ENCODE measurements around the gene CHD9NB. TPM values are rescaled to one million over a fixed set of nuclear protein-coding genes. Genes with fewer than 3 reads are reported as not detected.
"Not testable (repeated sequence)": the region's sequence is repeated elsewhere in the genome, so short reads cannot be mapped to it uniquely, and the experiment has no call there.

The CHD9NB gene
- total RNA-seq, 1 donor from 2014 or later, result 4.8 TPM

DNA sequence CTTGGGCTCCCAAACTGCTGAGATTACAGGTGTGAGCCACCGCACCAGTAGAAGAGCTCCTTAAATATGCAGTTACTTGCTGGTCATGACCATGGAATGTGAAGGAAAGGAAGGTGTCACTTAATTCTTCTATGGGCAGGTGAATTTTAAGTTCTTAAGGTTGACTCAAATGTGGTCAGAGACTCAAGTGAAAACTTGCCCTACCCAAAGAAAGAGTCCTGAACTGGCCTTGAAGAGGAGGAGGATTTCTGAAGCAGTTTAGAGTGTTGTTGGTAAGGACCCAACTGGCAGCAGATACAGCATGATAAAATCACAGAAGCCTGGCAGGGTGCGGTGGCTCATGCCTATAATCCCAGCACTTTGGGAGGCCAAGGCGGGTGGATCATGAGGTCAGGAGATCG is 31.4 kb upstream of the CHD9NB start:
- no peak for DNase-seq (ENCODE audit: low spot score)

DNA sequence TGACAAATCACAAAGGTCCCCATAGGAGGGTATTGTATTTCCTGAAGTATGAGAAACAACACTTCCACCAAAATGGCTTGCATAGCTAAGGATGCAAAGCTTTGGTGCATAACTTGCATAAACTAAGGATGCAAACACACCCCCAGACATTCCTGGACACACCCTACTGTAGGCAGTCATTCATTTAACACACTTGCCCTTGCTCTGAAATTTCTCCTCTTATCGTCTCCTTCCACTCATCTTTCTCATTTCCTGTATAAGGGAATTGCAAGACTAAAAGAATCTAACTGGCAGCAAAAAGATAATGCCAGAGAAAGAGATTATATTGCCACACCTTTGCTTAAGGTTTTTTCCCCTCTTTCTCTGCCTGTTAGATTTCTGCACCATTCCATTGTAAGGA is 30.4 kb upstream of the CHD9NB start:
- DNase-seq (ENCODE audit: low spot score), result no peak

DNA sequence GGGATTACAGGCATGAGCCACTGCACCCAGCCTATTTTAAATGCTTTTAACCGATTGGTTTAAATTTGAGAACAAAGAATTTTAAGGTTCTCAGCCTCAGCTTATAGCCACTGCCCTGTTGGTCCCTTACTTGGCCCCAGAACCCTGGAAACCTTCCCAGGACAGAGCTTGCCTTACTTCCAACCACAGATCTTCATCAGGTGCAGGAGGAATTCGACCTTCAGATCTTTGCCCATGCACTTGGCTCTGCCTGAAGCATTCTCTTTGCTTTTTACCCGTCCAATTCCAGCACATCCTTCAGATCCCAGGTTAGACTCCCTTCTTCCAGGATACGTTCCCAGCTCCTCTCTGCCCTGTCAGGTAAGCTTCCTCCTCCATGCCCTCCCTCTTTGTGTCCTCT is 29.8 kb upstream of the CHD9NB start:
- no peak for DNase-seq (ENCODE audit: low spot score)

DNA sequence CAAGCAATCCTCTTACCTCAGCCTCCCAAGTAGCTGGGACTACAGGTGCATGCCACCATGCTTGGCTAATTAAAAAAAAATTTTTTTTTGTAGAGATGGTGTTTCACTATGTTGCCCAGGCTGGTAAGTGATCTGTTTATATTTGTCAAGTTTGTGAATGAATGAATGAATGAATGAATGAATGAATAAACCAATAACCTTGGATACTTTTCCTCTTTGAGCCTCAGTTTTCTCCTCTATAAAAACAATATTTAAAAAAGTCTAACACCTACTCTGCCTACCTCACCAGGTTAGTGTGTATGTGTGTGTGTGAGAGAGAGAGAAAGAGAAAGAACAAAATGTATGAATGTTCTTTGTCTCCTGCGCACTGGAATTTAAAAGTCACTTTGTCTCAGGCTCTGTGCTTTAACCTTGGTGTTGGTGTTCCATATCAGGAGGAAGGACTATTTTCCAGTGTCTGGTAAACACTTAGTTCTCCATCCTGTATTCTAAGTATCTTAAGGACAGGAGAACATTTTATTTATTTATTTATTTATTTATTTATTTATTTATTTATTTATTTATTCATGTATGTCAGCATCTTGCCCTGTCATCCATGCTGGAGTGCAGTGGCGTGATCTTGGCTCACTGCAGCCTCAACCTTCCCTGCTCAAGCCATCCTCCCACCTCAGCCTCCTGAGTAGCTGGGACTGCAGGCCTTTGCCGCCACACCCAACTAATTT is 29.1 kb upstream of the CHD9NB start:
- no peak for DNase-seq (ENCODE audit: low spot score)

DNA sequence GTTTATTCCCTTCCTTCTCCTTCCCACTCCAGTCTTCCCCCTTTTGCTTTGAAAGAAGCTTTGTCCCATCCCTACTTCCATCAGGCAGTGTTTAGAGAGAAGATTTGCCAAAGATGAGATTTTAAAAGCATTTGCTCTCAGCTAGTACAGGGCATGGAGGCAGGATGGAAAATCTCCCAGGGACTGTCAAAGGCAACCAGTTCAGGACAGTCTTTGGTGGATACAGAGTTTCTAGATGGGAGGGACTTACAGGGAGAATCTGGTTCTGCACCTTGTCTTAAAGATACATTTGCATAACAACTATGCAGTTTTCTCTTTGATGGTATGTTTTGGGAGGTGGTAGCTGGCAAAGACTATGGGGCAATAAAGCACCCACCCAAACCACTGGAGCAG is 28.3 kb upstream of the CHD9NB start:
- DNase-seq (ENCODE audit: low spot score), result no peak

DNA sequence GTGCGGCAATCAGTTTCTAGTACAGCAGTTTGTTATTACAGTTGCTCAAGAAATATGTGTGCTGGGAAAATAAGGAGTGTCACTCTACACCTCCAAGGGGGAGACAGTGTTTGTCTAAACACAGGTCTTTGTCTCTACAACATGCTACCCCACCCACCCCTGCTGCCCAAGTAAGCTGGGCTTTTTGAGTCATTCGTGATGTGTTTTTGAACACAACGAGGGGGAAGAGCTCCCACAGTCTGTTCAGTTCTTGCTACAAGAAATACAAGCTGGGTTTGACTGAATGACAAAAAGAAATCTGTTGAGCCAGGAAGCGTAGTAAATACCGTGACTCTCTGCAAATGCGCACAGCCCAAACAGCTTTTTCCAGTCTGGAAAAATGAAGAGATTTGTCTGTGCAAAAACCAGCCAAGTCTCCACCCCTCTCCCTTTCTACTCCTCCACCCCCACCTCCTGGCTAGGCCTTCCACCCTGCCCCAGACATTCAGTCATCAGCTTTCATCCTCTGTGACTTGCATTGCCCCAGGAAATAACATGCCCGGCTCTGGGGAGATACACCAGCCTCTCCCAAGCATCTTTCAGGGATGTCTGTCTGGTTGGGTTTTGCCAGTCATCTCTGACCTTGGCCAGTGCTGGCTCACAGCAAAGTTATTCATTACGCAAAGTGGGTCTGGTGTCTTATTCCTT is 27.8 kb upstream of the CHD9NB start:
- DNase-seq (ENCODE audit: low spot score), result peak; percentile 52

DNA sequence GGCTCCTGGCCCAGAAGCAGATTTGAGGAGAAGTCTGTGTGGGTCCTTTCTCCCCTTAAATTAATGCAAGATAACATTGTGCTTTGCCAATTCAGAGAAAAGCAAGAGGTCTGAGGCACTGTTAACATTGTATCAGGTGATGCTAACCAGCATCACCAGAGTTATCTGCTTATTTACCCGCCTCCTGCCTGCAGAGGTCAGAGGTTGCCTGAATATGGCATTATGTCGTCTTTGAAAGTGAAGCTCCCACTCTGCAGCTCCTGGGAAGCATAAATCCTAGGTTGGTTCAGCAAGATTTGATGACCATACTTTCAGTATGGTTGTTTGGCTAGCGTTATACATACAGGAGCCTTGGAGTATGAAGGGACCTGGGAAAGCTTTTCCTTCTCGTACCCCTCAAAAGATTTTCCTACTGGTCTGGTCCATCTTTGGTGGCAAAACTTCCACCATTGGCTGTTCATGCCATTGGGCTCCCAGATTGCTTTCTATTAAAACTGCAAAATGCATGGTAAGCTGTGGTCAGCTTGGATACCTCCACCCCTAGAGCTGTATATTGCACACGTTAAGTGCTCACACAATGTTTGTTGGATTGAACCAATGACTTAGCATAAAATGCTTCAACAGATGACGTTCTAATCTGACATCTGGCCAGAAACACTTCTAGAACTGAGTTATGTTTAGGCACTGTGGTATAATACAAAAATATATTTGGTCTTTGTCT is 26.2 kb upstream of the CHD9NB start:
- DNase-seq (ENCODE audit: low spot score), result no peak

DNA sequence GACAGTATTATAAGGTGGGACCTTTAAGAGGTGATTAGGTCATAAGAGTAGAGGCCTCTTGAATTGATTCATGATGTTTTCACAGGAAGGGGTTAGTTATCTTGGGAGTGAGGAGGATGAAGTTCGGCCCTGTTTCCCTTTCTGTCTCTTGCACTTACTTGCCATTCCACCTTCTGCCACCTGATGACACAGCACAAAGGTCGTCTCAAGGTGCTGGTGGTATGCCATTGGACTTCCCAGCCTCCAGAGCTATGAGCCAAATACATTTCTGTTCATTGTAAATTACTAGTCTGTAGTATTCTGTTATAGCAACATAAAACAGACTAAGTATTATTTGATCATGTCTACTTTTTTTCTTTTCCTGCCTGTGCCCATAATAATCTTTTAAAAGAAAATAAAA is 25.6 kb upstream of the CHD9NB start:
- no peak for DNase-seq (ENCODE audit: low spot score)

DNA sequence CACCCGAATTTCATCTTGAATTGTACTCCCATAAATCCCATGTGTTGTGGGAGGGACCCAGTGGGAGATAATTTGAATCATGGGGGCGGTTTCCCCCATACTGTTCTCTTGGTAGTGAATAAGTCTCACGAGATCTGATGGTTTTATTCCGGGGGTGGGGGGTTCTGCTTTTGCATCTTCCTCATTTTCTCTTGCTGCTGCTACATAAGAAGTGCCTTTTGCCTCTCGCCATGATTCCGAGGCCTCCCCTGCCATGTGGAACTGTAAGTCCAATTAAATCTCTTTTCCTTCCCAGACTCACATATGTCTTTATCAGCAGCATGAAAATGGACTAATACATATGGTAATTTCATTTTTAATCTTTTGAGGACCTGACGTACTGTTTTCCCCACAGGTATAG is 22.8 kb upstream of the CHD9NB start:
- DNase-seq (ENCODE audit: low spot score), result not testable (repeated sequence)

DNA sequence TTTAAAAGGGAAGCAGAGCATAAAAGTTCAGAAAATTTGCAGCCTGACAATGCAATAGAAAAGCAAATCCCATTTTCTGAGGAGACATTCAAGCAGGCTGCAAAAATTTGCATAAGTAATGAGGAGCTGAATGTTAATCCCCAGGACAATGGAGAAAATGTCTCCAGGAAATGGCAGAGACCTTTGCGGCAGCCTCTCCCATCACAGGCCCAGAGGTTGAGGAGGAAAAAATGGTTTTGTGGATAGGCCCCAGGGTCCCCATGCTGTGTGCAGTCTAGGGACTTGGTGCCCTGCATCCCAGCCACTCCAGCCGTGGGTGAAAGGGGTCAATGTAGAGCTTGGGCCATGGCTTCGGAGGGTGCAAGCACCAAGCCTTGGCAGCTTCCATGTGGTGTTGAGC is 21.6 kb upstream of the CHD9NB start:
- DNase-seq (ENCODE audit: low spot score), result not testable (repeated sequence)

DNA sequence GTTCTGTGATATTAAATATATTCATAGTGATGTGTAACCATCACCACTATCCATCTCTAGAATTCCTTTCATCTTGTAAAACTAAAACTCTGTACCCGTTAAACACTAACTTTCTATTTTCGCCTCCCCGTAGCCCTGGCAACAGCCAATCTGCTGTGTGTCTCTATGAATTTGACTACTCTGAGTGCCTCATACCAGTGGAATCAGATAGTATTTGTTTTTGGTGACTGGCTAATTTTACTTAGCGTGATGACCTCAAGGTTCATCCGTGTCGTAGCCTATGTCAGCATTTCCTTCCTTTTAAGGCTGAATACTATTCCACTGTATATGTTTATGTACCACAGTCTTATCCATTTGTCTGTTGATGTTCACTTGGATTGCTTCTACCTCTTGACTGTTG is 20.3 kb upstream of the CHD9NB start:
- DNase-seq (ENCODE audit: low spot score), result no peak

DNA sequence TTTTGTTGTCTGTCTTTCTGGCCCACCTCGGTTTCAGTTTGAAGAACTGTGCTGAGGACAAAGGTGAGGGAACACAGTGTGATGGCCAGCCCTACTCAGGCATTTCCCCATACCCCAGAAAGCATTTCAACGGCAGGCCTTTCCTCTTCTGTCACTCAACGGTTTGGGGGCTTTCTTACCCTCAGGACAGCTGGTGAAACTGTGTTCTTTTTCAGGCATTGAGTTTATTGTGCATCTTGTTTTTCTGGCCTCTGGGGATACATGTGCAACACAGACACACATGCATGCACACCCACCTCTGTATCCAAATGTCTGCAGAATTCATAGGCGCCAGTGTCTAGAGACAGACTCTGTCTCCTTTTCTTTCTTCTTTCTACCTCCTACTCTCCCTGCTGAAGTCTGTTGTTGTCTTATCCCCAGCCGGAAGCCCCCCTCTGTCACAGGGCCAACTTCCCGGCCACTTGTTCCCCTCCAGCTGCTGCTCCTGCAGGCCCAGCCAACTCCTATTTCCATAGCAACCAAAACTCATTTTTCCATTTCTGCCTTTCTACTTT is 19.1 kb upstream of the CHD9NB start:
- no peak for DNase-seq (ENCODE audit: low spot score)

DNA sequence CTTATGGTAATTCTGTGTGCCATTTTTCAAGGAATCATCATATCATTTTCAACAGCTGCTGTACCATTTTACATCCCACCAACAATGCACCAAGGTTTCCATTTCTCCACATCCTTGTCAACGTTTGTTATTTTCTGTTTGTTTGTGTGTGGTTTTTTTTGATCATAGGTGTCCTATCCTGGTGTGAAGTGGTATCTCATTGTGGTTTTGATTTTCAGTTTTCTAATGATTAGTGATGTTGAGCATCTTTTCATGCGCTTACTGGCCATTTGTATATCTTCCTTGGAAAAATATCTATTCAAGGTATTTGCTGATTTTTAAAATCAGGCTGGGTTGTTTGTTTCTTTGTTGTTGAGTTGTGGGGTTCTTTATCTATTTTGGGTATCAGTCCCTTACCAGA is 17.1 kb upstream of the CHD9NB start:
- no peak for DNase-seq (ENCODE audit: low spot score)

DNA sequence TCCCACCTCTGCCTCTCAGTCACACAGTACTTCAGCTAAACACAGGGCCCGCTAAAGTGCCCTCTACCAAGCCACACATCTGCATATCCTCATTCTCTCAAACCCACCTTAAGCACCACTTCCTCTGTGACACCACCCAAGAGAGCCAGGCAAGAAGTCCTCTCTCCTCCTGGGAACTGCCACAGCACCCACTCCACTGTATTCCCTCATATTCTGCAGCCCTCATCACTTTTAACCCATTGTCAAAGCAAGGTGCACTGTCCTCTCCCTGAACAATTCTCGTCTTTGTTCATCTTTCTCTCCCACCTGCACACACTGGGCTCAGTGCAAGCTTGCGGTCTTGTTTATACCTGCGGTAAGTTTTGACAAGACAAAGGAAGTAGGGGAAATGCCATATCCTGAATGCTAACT is 15.7 kb upstream of the CHD9NB start:
- DNase-seq (ENCODE audit: low spot score), result no peak

DNA sequence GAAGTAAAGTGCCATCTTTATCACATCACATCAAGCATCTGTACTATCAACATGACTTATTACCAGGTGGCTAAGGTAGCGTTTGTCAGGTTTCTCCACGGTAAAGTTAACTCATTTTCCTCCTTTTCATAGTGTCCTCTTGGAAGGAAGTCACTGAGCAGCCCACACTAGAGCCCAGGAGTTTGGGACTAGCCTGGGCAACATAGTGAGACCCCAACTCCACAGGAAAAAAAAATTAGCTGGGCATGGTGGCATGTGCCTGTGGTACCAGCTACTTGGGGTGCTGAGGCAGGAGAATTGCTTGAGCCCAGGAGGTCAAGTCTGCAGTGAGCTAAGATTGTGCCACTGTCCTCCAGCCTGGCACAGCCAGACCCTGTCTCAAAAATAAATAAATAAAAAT is 15.0 kb upstream of the CHD9NB start:
- no peak for DNase-seq (ENCODE audit: low spot score)

DNA sequence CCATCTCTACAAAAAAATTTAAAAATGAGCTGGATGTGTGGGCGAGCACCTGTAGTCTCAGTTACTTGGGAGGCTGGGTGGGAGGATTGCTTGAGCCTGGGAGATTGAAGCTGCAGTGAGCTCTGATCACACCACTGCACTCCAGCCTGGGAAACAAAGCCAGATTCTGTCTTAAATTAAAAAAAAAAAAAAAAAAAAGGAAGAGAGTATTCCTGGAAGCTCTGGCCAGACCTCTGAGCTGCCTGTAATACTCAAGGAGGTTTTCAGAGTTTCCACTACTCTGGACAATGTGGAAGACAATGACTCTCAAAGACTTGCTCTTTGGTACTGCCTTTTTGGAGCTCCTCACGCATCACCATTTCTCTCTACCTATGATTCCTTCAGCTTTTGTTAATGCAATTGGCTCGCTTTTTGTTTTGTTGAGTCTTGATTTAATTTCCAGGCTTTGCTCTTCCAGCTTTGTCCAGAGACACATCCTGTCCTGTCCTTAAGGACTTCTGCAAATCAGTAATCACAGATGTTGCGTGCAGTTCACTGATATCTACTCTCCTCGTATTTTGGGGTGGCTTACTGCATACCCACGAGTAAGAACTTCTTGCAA is 12.9 kb upstream of the CHD9NB start:
- DNase-seq (ENCODE audit: low spot score), result no peak

DNA sequence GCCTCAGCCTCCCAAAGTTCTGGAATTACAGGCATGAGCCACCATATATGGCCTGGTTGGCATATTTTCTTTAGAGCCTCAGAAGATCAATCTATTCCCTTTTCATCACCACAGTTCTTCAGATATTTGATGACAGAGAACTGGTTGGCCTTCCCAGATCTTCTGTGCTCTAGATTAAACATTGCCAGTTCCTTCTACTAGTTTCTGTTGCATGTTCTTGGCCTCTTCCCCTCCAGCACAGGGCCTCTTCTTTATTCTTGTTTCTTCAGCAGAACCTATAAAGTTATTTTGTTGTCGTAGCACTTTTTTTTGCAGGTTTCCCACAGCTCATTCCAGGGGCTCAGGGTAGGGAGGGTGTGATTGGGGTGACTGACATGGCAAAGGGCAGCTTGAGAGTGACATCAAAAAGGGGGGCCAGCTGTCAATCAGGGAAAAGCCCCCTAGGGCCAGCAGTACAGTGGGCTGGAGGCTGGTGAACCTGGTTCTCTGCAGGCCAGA is 11.4 kb upstream of the CHD9NB start:
- no peak for DNase-seq (ENCODE audit: low spot score)

DNA sequence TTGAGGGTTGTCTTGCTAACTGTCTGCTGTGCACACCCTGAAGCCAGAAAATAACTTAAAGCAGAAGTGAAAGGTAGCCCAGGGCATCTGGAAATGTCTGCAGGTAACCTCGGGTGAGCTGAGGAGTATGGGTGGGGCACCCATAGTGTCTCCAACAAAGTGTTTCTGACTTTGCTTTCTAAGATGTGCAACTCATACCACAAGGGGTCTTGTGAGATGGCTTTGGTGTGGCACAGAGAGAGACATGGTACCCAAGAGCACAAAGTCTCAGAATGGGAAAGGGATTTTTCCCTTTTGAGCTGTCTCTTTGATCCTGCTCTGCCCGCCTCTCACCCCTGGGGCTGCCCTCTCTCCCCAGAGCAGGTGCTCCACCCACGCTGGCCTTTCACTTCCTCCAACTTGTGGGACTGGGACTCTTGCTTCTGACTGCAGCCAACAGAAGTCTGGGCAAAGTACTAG is 9.0 kb upstream of the CHD9NB start:
- no peak for DNase-seq (ENCODE audit: low spot score)

DNA sequence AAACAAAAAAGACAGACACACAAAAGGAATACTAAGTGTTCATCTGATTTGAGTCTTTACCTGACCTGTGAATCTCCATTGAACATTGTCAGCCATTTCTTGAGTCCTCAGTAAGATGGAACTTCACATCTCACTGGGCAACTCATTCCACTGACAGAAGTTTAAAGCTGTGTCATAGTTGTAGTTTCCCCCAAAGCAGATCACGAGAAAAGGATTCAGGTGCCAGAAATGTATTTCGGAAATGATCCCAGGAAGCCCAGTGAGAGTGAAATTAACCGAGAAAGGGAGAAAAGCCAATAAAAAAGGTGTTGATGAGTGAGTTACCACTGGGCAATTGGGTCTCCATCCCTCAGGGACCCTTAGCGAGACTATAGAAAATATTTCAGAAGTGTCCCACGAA is 8.6 kb upstream of the CHD9NB start:
- DNase-seq (ENCODE audit: low spot score), result no peak

DNA sequence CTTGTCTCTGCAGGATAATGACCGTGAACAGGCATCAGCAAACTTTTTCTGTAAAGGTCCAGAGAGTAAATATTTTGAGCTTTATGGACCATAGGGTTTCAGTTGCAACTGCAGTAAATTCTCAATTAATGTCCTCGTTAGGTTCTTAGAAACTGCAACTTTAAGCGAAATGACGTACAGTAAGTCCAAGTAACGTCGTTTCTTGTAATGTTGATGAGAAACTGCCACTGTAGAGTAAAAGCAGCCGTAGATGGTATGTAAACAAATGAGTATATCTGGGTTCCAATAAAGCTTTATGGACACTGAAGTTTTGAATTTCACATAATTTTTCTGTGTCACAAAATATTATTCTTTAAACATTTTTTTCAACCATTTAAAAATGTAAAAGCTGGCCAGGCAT is 7.0 kb upstream of the CHD9NB start:
- DNase-seq (ENCODE audit: low spot score), result no peak

DNA sequence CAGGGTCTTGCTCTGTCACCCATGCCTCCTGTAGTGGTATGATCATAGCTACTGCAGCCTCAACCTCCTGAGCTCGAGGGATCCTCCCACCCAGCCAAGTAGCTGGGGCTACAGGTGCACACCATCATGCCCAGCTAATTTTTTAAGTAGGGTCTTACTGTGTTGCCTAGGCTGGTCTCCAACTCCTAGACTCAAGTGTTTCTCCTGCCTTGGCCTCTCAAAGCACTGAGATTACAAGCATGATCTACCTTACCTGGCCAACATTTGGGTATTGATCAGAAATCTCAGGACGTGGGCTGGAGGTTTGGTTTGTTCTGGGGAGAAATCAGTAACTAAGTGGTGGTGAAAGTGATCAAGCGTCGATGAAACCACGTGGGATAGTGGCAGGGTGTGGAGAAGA is 6.2 kb upstream of the CHD9NB start:
- DNase-seq (ENCODE audit: low spot score), result no peak

DNA sequence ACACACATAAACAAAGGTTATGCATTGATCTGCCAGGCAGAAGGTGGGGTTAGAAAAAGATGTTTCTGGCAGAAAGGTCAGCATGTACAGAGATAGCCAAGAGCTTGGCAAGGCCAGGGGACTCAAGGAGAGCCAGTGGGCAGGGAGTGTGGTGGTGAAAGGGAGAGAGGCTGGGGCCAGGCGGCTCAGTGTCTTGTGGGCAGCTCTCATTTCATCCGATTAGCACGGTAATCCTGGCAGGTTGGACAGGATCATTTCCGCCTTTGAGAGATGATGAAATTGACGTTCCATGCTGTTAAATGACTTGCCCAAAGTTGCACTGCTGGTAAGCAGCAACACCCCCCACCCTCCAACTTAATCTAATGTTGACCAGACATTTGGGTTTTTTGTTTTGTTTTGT is 5.7 kb upstream of the CHD9NB start:
- no peak for DNase-seq (ENCODE audit: low spot score)
